Measurements from ENCODE around the gene BCAP31.
A peak's percentile ranks its signal among the peaks of the same experiment; 100 is the strongest.

BCAP31 gene

DNA sequence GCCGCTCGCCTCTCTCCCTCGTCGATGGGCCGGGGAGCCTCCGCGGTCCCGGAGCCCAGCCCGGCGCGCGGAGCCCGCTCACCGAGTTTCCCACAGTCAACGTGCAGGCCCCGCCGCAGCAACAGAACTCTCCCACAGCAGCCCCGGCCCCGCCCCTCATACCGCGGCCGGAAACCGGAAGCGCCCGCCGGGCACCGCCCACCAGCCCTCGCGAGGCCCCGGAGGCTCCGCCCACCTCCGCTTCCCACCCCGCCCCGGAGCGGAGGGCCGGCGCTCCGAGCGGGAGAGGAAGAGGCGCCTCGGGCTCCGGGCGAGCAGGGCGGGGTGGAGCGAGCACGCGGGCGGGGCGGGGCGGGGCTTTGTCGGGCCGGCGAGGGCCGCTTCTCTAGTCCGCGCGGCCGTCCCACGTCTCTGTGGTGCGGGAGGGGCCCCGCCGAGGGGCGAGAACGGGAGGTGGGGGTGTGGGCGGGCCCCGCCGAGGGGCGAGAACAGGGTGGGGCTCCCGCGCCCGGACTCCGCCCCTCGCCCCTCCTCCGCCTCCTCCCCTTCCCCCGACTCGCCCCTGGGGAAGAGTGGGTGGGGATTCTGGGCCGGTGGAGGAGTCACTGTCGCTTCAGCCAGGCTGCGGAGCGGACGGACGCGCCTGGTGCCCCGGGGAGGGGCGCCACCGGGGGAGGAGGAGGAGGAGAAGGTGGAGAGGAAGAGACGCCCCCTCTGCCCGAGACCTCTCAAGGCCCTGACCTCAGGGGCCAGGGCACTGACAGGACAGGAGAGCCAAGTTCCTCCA, at the start of gene BCAP31, which contains the start of gene ABCD1:
BCAP31 (minus strand) TSS at position 136 of the 787 bp plus-strand sequence. CDS start 1,143 bp downstream, outside the sequence.
ABCD1 (plus strand) TSS at position 605 of the 787 bp plus-strand sequence. CDS start 411 bp downstream, outside the sequence.
- peak; percentile 83 for DNase-seq (ENCODE audit: low read depth)

DNA sequence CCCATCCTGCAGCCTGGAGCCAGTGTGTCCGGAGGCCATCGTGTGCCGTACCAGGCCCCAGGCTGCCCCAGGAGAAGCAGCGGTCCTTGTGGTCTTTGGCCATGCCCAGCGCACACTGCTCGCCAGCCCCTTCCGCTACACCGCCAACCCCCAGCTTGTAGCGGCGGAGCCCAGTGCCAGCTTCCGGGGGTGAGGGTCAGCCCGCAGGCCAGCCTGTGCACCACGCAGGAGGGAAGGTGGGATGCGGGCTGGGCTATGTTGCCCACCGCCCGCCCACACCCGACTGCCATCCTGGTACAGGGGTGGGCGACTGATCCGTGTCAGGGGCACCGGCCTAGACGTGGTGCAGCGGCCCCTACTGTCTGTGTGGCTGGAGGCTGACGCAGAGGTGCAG, 49.0 kb upstream of the BCAP31 start:
- no peak for DNase-seq (ENCODE audit: low read depth)

- DNase-seq (ENCODE audit: low read depth), result no peak
Observed at GRCh38 chrX:153772316-153773217, 48.4 kb upstream of the BCAP31 start.

GRCh38 chrX:153771415-153772315, 47.5 kb upstream of the BCAP31 start:
- DNase-seq (ENCODE audit: low read depth), result no peak

DNA sequence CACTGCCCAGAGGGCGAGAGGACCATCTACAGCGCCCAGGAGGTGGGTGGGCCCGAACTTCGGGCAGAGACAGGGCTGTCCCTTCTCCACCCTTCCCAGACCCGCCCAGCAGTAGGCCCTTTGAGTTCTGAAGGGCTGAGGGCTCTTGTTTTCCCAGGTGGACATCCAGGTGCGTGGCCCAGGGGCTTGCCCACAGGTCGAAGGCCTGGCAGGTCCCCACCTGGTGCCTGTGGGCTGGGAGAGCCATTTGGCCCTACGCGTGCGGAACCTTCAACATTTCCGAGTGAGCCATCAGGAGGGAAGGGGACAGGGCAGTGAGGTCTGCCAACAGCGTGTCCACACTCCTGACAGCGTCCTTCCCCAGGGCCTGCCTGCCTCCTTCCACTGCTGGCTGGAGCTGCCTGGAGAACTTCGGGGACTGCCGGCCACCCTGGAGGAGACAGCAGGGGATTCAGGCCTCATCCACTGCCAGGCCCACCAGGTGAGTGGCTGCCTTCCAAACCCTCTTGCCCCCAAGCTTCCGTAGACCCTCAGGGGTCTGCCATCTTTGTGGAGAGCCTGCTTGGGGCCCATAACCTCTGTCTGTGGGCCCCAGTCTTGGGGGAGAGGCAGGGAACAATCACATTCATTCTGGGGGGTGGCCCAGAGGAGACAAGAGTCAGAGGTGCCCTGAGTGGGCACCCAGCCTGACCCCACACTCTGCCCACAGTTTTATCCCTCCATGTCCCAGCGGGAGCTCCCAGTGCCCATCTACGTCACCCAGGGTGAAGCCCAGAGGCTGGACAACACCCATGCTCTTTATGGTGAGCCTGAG, 46.6 kb upstream of the BCAP31 start:
- DNase-seq (ENCODE audit: low read depth), result no peak

DNA sequence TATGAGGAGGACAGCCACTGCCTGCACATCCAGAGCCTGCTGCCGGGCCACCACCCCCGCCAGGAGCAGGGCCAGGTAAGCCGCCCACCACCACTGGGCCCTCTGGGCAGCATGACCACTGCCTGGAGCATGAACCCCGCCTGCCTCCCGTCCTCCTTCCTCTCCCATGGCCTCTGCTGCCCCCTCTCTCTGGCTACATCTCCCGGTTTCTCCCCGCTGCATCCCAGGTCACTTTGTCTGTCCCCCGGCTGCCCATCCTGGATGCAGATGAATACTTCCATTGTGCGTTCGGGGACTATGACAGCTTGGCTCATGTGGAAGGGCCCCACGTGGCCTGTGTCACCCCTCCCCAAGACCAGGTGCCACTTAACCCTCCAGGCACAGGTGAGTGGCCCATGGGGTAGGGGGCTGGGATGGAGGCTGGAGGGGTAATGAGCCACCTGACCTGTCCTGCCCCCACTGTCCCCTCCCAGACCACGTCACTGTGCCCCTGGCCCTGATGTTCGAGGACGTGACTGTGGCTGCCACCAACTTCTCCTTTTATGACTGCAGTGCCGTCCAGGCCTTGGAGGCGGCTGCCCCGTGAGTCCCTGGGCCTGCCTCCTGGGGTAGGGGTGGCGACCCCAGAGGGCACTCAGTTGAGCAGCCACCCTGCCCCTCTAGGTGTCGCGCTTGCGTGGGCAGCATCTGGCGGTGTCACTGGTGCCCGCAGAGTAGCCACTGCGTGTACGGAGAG, 45.8 kb upstream of the BCAP31 start:
- no peak for DNase-seq (ENCODE audit: low read depth)

GRCh38 chrX:153769158-153769864, 45.1 kb upstream of the BCAP31 start:
- no peak for DNase-seq (ENCODE audit: low read depth)

GRCh38 chrX:153768311-153769157, 44.3 kb upstream of the BCAP31 start:
- no peak for DNase-seq (ENCODE audit: low read depth)

DNA sequence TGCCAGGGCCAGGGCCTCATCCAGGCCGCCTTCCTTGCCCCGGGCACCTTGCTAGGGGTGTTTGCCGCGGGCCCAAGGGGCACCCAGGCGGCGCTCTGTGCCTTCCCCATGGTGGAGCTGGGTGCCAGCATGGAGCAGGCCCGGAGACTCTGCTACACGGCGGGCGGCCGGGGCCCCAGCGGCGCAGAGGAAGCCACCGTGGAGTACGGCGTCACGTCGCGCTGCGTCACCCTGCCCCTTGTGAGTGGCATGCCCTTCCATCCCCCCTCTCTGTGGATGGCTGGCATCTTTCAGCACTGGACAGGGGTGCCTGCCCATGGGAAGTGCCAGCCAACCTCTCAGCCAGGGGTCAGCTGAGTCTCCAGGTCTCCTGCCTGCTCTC, 43.5 kb upstream of the BCAP31 start:
- DNase-seq (ENCODE audit: low read depth), result no peak

GRCh38 chrX:153766871-153767673, 42.9 kb upstream of the BCAP31 start:
- DNase-seq (ENCODE audit: low read depth), result no peak

DNA sequence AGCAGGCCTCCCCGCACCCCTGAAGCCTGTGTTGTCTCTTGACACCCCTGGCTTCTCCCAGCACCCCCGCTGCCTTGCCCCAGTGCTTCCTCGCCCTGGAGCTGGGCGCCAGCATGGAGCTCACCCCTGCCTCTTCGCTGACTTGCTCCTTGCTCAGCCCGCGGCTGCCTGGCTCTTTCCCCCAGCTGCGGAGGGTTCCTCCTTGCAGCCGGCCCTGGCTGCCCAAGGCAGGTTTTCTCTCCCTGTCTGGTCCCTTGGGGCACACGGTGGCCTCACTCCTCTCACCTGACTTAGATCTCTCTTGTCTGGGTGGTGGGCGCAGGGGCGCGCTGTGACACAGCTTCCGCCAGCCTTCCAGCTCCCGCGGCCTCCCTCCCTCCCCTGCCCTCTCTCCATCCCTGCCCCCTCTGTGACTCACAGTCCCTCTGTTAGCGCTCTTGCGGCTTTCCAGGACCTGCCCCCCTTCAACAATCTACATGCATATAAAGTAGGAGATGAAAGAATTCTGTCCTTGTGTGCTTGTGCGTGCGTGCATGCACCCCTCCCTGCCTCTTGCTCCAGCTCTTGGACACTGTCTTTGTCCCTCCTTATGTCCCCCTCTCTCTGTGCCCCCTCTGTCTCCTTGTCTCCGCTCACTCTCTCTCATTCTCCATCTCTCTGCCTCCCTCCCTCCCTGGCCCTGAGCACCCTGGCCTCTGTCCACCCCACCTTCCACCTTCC, 42.1 kb upstream of the BCAP31 start:
- DNase-seq (ENCODE audit: low read depth), result no peak

GRCh38 chrX:153765138-153766079, 41.2 kb upstream of the BCAP31 start:
- no peak for DNase-seq (ENCODE audit: low read depth)

- DNase-seq (ENCODE audit: low read depth), result no peak
Observed at GRCh38 chrX:153764786-153765137, 40.6 kb upstream of the BCAP31 start.

GRCh38 chrX:153763989-153764755, 40.0 kb upstream of the BCAP31 start, which contains the start of gene PLXNB3:
Gene PLXNB3, plus strand, starts transcription at chrX:153764249. Its CDS starts 1,287 bp downstream, at chrX:153765536.
- DNase-seq (ENCODE audit: low read depth), result peak; percentile 70

DNA sequence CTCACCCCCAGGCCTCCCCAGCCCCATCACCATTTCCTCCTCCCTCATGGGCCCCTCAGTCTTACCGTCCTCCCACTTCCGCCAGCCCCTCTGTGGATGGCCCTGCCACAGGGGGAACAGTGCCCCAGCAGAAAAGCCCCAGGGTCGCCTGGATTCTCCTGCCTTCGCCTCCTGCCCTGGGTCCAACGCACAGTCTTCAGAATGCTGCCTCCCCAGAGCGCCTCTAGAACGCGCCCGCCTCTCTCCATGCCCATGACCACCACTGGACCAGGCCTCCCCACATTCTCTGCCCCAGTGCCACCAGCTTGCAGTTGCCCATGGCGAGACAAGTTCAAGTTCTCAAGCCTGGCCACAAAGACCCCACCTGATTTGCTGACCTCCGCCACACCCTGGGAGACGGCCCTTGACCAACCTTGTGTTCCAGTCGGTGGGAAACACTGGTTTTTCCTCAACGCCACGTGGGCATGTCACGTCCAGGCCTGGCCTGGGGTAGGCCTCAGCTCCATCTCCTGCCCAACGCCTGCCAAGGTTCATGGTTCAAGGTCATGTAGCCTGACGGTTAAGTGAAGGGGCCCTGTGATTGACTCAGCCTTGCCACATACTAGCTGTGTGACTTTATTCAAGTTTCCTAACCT, 39.2 kb upstream of the BCAP31 start:
- DNase-seq (ENCODE audit: low read depth), result no peak
